ENCODE results near the gene TTC31.
A peak's percentile ranks its signal among the peaks of the same experiment; 100 is the strongest.

TTC31 gene

DNA sequence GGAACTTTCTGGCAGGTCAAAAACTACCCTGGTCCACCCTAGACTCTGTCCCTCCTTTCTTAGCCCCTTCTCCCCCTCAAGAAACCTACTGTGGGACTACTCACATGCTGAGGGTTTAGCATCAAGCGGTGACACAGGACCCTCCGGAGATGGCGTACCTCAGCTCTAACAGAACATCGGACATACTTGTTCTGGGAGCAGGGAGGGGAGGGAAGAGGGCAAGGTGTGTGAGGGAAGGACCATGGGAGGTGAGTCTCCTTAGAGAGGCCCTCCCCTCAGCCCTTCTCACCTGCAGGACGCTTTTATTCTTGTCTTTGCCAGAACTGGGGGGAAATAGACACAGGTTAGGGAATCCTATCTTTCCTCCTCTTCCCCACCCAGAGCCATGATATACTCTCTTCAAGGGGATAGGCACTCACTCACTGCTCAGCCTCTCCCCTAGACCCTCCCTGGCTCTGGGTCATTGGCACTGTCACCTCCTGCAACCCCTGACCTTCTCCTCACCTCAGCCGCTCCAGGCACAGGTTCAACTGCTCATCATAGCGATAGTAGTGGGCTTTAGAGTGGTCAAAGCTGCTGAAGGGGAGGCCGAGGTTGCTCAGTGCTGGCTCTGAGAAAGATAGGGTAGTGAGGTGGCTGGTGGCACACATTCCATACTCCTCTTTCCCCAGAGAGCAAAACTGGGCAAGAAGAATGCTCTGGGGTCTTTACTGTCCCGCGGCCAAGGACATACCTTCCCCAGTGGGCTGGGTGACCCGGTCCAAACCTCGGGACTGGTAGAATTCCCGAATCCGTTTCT is 22.8 kb downstream of the TTC31 start:
- DNase-seq (ENCODE audit: low spot score), result no peak

DNA sequence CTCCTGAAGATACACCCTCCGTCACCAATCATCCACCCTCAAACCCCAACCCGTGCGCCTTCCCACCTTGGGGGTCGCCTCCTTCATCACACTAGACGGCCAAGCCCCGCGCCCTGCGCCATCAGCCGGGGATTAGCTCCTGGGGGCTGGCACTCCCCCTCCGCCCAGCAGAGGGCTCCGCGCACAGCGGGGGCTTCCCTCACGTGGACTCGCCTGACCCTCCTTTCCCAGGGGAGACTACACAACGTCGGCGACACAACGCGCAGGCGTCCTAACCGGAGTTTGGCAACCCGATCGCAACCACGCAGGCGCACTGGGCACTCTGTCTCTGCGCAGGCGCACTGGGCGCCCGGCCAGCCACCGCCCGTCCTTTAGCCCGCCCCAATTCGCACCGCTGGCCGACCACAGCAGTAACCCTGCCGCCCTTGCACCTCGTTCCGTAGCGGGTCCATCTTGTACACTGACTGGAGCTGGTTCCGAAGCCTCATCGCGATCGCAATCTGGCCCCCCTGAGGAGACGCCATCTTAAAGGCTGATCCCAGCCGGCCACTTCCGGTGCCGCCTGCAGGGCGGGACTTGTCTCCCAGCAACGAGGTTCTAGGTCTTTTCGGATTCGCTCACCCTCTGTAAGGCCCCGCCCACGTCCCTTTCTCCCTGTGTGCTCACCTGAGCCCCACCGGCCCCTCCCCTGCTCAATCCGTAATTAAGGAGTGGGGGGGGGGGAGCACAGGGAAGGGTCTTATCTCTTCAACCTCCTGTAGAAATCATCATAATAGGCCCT is 24.5 kb downstream of the TTC31 start, which contains the start of gene PCGF1:
Gene PCGF1, minus strand, starts transcription at position 551 of the 781 bp plus-strand sequence. Its CDS starts 27 bp downstream, at position 524.
- DNase-seq (ENCODE audit: low spot score), result peak; percentile 99

DNA sequence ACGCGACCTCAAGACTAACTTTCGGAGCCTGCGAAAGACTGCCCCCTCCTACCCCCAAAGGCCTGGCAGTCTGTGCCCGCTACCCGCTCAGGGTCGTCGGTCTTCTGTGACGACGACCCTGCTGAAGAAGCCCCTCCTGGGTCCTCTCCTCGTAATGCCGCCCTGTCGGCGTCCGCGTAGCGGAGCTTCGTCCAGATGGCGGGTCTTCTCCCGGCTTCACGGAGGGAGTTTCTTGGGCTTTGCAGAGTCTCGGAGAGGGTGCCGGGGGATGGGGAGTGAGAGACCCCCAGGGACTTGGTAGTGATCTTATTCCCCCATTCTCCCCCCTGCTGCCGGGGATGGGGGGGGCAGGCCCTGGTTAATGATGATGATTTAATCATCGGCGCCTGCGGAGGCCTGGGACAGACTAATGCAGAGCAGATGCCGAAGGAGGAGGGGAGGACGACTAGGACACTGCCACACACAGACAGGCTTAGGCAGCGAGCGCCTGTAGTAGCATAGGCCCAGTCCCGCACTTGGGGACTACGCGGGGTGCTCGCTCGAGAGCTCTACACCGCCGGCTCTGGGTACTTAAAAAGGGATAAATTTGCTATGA is 25.1 kb downstream of the TTC31 start:
- no peak for DNase-seq (ENCODE audit: low spot score)

DNA sequence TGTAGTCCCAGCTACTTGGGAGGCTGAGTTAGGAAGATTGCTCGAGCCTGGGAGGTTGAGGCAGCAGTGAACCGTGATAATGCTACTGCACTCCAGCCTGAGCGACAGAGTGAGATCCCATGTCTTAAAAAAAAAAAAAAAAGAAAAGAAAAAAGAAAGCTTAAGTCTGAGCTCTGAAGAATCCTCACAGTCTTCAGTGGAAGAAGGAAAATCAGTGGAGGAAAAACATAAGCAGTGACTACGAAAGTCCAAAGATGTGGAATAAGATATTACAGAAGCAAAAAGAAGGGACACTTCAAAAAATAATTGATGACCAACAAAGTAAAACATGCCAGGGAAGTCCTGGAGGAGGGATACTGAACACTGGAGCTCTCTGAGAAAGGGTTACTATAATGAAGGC is 27.4 kb downstream of the TTC31 start:
- no peak for DNase-seq (ENCODE audit: low spot score)

DNA sequence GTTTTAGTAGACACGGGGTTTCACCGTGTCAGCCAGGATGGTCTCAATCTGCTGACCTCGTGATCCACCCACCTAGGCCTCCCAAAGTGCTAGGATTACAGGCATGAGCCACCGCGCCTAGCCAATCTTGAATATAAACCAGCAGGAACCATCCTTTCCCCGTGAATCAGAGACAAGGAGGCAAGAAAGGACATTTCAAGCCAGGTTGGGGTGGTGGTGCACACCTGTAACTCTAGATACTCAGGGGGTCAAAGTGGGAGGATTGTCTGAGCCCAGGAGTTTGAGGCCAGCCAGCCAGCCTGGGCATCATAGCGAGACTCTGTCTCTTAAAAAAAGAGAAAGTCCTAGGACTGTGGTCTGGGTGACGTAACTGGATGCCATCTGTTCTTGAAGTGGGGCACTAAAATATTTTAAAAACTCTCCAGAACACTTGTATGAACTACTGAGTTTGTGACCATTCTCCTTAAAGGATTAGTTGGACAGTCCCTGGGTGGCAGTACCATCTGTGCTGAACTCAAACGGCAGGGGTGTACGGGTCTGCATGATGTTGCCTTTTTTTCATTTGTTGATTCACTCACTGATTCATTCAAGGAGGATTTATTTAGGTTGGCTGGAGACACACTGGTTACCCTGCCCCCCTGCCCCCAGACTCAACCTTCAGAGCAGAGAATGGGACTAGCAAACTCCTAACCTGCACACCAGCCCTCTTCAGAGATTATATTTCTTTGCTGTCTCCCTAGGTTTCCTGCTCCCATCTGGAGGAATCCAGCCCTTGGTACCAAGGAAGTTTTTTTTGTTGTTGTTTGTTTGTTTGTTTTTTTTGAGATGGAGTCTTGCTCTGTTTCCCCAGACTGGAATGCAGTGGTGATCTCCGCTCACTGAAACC is 28.5 kb downstream of the TTC31 start:
- DNase-seq (ENCODE audit: low spot score), result no peak

DNA sequence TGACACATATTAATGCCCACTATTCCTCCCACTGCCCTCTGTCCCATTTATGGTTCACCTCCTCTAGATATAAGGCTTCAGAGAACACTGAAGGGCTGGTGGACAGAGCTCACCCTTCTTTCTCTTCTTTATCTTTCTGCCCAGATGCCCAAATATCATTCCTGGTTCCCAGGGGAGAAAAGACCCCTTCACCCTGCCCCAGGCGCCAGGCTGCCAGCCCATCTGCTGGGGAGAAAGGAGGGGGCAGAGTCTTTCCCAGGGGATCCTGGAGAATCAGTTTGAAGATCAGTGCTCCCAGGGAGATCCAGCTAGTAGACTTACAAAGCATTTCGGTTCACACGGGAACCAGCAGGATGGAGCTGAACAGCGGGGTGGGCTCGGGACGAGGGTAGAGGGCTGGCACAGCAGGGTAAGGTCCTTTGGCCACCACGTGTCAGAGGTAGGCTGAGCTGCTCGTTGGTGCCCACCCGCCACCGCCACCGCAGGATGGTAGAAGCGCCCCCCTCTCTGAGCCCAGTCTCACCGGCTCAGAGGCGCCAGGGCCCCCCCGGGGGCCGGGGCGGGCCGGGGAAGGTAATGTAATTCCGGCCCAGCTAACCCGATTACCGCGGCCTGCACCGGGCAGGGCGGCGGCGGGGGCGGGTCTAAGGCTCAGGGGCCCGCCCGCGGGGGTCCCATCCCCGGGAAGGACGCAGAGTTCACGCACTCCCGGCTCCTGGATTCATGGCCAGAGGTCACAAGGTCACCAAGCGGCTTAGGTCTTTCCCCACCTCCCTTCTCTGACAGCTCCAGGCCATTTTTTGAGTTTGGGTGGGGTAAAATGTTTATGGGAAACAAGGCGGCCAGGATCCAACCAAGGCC is 30.1 kb downstream of the TTC31 start:
- no peak for DNase-seq (ENCODE audit: low spot score)

DNA sequence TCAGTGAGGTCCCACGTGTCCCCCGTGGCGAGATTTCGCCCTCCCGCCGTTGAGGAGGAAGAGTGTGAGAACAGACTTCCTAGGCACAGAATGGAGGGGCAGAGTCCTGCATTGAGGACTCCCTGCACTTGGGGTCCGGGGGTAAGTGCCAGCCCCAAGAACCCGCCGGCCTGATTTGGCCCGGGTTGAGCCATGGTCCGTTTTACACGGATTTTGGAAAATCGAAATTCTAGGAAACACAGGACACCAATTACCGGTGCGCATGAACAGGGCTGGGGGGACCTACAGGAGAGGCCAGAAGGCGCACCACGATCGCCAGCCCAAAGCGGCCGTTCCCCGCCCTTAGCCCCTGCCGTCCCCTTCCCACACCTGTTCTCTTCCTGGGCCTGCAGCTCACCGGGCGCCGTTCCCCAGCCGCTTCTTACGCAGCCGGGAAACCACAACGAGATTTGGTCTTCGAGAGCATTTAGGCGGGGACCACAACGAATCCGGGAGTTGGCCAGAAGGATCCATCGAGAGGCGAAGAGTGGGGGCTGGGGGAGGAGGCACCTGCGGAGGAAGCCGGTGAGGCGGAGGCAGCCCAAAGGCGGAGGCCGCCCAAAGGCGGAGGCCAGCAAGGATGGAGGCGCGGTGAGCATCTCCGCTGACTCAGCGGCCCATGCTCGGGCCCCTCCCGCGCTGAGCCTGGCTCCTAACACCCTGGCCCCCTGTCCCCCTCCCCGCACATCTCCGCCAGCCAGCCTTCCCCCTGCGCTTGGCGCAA is 30.9 kb downstream of the TTC31 start:
- no peak for DNase-seq (ENCODE audit: low spot score)

DNA sequence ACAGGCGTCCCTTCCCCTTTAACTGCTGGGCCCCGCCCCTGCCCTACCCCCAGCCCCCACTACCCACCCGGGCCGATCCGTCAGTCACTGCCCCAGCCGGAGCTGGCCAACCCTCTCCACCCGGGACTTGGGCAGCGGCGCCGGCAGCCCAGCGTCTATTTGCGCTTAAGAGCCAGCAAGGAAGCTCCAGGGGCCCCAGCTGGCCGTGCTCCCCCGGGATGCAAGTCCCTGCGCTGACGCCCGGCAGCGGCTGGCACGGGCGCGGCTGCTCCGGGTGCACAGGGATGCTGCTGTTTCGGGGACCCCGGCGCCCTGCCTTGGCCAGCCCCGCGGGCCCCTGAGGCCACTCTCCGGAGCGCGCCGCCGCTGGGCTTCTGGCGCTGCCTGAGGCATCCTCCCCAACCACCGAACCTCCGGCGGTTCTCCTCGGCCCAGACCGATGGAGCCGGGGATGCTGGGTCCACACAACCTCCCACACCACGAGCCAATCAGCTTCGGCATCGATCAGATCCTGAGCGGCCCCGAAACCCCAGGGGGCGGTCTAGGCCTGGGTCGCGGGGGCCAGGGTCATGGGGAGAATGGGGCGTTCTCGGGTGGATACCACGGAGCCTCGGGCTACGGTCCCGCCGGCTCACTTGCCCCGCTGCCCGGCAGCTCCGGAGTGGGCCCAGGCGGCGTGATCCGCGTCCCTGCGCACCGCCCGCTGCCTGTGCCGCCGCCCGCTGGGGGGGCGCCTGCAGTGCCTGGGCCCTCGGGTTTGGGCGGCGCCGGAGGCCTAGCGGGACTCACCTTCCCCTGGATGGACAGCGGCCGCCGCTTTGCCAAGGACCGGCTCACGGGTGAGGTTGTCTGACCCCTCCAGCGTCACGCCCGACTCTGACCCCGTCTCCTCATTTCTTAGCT is 31.7 kb downstream of the TTC31 start, which contains the start of gene TLX2:
Gene TLX2, plus strand, starts transcription at position 83 of the 903 bp plus-strand sequence. Its CDS starts 357 bp downstream, at position 440.
- DNase-seq (ENCODE audit: low spot score), result no peak

DNA sequence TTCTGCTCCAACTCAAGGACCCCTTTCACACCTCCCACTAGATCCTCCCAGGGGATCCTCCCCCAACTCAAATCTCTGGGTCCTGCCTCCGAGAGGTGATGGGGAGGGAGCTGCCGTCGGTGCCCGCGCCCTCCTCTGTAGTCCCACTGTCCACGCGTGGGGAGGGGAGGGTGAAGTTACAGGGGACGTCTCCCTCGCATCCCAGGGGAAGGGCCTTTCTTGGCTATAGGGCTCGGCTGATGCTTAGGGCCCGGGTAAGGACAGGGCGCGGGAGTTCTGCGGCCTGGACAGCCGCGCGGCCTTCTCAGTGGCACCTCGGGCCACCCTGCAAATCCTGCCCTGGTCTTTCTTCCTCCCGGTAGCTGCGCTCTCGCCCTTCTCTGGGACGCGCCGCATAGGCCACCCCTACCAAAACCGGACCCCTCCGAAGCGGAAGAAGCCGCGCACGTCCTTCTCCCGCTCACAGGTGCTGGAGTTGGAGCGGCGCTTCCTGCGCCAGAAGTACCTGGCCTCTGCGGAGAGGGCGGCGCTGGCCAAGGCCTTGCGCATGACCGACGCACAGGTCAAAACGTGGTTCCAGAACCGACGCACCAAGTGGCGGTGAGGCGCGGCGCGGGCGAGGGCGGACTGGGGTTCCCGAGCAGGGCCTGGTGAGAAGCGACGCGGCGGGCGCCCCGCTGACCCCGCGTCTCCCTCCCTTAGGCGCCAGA is 32.5 kb downstream of the TTC31 start:
- DNase-seq (ENCODE audit: low spot score), result no peak

DNA sequence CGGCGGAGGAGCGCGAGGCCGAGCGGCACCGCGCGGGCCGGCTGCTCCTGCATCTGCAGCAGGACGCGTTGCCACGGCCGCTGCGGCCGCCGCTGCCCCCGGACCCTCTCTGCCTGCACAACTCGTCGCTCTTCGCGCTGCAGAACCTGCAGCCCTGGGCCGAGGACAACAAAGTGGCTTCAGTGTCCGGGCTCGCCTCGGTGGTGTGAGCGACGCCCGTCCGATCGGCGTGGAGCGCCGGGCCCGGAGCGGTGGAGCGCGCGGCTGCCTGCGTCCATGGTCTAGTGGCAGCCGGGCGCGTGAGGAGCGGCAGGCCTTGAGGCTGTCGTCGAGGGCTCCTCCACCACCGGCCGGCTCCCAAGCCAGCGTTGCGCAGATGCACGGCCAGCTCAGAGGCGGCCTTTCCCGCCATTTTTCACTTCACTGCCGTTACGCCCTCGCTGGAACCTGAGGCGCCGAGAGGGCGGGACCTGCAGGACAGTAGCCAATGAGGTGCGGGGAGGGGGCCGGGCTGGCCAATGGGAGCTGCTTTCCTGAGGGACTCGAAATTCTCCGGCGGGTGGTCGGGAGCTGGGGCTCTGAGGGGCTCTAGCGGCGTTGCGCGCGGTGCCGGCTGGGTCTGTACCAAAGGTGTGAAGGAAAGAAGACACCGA is 33.2 kb downstream of the TTC31 start:
- no peak for DNase-seq (ENCODE audit: low spot score)

DNA sequence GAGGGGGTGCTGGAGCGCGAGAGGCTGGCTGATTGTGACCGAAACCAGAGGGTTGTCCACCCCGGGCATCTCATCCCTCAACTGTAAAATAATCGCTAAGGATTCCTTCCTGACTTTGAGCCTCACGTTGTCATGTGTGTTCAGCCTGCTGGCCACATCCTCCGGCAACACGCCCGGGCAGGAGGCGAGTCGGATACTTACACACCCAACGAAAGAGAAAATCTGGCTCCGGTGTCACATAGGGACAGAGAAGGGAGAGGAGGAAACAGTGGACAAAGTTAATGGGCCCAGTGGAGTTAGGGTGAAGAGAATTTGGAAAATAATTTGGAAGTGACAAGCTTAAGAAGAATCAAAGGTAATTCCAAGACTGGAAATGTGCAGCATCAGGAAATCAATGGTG is 33.8 kb downstream of the TTC31 start:
- no peak for DNase-seq (ENCODE audit: low spot score)

DNA sequence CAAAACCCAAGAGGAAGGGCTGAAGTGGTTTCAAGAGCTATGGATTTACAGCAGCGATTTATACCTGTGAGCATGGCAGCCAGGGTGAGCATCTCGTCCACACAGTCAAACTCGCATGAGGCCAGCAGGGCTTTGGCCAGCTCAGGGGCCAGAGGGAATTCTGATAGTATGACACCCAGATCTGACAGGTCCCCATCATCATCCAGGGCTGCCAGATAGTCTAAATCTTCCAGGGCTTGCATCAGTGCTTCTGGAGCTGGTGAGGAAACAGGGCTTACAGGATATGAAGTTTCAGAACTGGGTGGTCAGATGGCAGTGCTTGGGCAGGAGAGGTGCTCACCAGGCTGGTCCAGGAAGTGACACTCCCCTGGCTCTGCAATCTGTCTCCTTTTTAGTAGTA is 39.6 kb downstream of the TTC31 start:
- no peak for DNase-seq (ENCODE audit: low spot score)

DNA sequence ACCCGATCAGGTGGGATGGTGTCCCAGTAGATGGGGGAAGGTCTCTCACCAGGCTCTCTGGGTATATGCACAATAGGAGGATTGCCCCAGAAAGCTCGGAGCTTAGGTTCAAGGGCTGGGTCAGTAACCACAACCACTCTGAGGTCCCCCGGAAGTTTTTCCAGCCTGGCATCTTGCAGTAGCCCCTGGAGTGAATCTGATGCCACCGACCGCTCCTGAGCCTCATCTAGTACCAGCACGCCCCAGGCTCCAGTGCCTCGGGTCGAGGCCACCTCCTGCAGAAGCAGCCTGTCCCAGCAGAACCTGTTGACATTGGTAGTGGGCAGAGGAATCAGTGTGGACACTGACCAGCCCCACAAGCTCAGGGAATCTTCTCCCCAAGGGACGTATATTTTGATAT is 41.1 kb downstream of the TTC31 start:
- DNase-seq (ENCODE audit: low spot score), result no peak

DNA sequence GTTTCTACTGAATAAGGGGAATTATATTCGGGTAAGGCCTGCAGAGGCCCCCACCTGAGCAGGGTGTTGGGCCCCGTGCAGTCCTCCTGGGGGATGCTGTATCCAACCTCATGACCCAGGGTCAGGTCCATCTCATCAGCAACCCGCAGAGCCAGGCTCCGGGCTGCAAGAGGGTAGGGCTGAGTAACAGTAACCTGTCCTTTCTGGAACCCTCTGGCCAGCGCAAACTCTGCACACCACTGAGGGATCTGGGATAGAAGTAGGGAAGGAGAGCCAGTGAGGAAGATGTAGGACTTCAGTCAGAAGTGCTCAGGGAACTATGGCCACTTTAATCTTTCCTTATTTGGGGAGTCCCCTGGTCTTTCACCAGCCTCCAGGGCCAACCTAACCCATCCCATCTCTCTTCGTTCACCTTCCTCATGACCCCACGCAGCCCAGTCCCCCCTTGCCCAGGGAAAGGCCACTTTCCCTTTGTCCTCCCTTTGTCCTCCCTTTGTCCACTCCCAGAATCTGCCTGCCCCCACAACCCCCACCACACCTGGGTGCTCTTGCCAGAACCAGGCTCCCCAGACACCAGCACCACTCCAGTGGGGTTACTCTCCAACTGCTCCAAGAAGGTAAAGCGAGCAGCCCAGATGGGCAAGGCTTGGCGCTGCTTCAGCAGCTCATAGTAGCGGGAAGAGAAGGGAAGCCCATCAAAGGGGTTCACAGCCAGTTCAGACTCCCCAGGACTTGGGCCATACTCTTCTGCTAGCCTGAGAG is 42.3 kb downstream of the TTC31 start:
- DNase-seq (ENCODE audit: low spot score), result no peak

DNA sequence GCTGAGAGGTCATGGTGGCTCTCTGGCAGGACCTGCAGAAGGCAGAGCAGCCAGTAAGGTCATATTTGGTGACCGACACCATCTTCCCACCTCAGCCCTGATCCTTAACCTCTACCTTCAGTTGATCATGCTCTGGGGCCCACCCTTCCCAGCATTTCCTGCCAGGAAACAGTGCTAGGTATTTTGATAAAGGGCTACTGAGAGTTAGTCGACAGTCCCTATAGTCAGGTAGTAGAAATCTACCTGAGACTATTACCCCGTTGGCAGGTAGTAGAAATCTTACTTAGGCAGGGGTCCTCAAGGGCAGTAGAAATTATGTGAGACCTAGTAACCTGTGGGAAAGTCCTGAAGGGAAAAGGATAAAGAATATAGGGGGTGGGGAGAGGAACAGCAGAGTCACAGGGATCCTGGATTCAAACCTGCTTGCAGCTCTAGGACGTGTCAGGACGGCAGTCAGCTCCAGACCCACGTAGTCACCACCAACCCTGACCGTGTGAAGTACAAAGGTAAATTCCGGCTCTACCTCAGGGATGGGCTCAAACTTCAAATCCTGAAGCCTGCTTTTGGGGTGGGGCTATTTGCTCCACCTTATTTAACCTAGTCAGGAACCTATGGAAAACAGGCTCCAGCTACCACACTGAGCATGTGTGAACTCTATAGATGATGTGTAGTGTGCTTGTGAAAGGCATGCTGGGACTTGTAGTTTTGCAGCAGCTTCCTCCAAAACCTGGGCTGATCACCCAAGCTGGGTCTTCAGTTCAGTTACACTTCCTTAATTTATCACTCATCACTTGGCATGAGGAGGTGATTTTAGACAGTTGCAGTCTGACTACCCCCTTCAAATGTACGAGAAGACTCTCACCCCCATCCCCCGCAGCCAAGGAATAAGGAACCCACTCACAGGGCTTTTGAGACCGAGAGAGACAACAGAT is 43.1 kb downstream of the TTC31 start, which contains the start of gene DQX1:
Gene DQX1, minus strand, starts transcription at position 515 of the 932 bp plus-strand sequence. Its CDS starts 502 bp downstream, at position 13.
- DNase-seq (ENCODE audit: low spot score), result no peak
